Smooth muscle cell (in vitro differentiated cells): ENCODE measurements around the gene BMERB1. TPM values are rescaled to one million over a fixed set of nuclear protein-coding genes. Genes with fewer than 3 reads are reported as not detected.

Source experiments
- DNase-seq: peaks from one replicate; lab custom pipeline; 2025; ENCODE audit not compliant: unreplicated experiment; lab: John Stamatoyannopoulos, UW
- H2AFZ ChIP-seq: fragments of 200-600 bp; sonication (generic); 2 replicates; pipeline ENCODE4 v1.6.0; 2016; ENCODE audit warnings: antibody characterized with exemption, low read depth, mild to moderate bottlenecking
- H3F3A ChIP-seq: fragments of 200-600 bp; sonication (generic); 2 replicates; pipeline ENCODE4 v1.6.0; 2017; ENCODE audit warnings: antibody characterized with exemption, low read depth
- H3K27ac ChIP-seq: fragments of 200-600 bp; sonication (generic); 2 replicates; pipeline ENCODE4 v1.5.1; 2016; ENCODE audit warnings: low read depth, mild to moderate bottlenecking
- H3K27me3 ChIP-seq: fragments of 200-600 bp; sonication (generic); 2 replicates; pipeline ENCODE4 v1.6.1; 2016; ENCODE audit warnings: low read depth, mild to moderate bottlenecking
- H3K36me3 ChIP-seq: fragments of 200-600 bp; sonication (generic); 2 replicates; pipeline ENCODE4 v1.5.1; 2016; ENCODE audit warnings: low read depth
- H3K4me1 ChIP-seq: fragments of 200-600 bp; sonication (generic); 2 replicates; pipeline ENCODE4 v1.5.1; 2016; ENCODE audit warnings: low read depth
- H3K4me2 ChIP-seq: fragments of 200-600 bp; sonication (generic); 2 replicates; pipeline ENCODE4 v1.6.0; 2016; ENCODE audit warnings: mild to moderate bottlenecking
- H3K4me3 ChIP-seq: fragments of 200-600 bp; sonication (generic); 2 replicates; pipeline ENCODE4 v1.5.1; 2016; ENCODE audit warnings: mild to moderate bottlenecking
- H3K79me2 ChIP-seq: fragments of 200-600 bp; sonication (generic); 2 replicates; pipeline ENCODE4 v1.6.0; 2016; ENCODE audit warnings: low read depth, mild to moderate bottlenecking
- H3K9ac ChIP-seq: fragments of 200-600 bp; sonication (generic); 2 replicates; pipeline ENCODE4 v1.6.0; 2016; ENCODE audit warnings: low read depth
- H3K9me3 ChIP-seq: fragments of 200-600 bp; sonication (generic); replicated peaks from 2 replicates; pipeline ENCODE4 v1.5.1; 2016; ENCODE audit warnings: low read depth
- H4K20me1 ChIP-seq: fragments of 200-600 bp; sonication (generic); 2 replicates; pipeline ENCODE4 v1.6.0; 2016; ENCODE audit warnings: low read depth
- WGBS: methylation state at CpG from one replicate; pipeline ENCODE4 v1.1.7; 2016; ENCODE audit warnings: low lambda C conversion rate; 5-methylcytosine and 5-hydroxymethylcytosine counted together
- polyA plus RNA-seq: library from polyadenylated mRNA; unstranded; fragments of >200 nt; fragmentation: Nextera tagmentation; extraction: Ambion mirVana; gene quantifications from 2 replicates; pipeline ENCODE4 v1.2.1, GENCODE V29; 2016
- total RNA-seq: library from RNA; depleted of rRNA; stranded (reverse); fragments of >200 nt; gene quantifications from 2 replicates; pipeline ENCODE4 v1.2.3, GENCODE V29; 2014
- TF ChIP-seq, protein P1 (sequence below): fragments of 200-600 bp; sonication (generic); IDR thresholded peaks from 2 replicates; pipeline ENCODE4 v1.5.1; 2017; ENCODE audit warnings: borderline replicate concordance, mild to moderate bottlenecking, antibody characterized with exemption; ENCODE audit not compliant: insufficient read depth, poor library complexity, severe bottlenecking

Gene BMERB1
- total and polyA plus RNA-seq, 2 experiments from 2014 or later = 16.5 to 20.0 TPM

- 90% methylated on average over 6 of the region's 6 CpGs for WGBS
- H3K9me3 ChIP-seq = no peaks in the 10 kb centered on the region
- H3F3A ChIP-seq = no peaks in the 10 kb centered on the region
- no peak for DNase-seq
- H2AFZ ChIP-seq = no peak overlapping the region
- no peaks in the 10 kb centered on the region for H3K4me1 ChIP-seq
- no peak overlapping the region for H3K4me3 ChIP-seq
- H3K4me2 ChIP-seq = no peak overlapping the region
- H3K36me3 ChIP-seq = no peaks in the 10 kb centered on the region
- H3K79me2 ChIP-seq = no peaks in the 10 kb centered on the region
- H4K20me1 ChIP-seq = no peaks in the 10 kb centered on the region
- no peak overlapping the region for H3K9ac ChIP-seq
- no peaks in the 10 kb centered on the region for H3K27me3 ChIP-seq
- no peak overlapping the region for H3K27ac ChIP-seq
- TF ChIP-seq, protein P1, sequence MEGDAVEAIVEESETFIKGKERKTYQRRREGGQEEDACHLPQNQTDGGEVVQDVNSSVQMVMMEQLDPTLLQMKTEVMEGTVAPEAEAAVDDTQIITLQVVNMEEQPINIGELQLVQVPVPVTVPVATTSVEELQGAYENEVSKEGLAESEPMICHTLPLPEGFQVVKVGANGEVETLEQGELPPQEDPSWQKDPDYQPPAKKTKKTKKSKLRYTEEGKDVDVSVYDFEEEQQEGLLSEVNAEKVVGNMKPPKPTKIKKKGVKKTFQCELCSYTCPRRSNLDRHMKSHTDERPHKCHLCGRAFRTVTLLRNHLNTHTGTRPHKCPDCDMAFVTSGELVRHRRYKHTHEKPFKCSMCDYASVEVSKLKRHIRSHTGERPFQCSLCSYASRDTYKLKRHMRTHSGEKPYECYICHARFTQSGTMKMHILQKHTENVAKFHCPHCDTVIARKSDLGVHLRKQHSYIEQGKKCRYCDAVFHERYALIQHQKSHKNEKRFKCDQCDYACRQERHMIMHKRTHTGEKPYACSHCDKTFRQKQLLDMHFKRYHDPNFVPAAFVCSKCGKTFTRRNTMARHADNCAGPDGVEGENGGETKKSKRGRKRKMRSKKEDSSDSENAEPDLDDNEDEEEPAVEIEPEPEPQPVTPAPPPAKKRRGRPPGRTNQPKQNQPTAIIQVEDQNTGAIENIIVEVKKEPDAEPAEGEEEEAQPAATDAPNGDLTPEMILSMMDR = no peak
Measured at GRCh38 chr16:15557258-15557657, 122.9 kb downstream of the BMERB1 start.

DNA sequence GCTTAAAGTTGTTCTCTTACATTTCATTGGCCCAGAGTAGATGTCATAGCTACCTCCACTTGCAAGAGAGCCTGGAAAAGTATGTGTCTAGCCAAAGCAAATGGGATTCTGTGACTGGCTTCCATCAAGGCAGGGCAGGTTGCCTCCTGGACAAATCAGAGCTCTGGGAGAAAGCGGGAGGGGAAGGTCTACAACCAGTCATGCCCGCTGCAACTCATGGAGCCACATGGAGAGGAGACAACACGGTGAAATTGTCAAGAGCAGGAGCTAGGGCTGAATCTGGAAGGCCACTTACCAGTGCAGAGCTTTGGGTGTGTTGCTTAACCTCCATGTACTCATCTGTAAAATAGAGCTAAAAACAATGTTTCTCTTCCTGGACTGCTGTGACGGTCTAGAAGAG lies 124.8 kb downstream of the BMERB1 start:
- Histone ChIP-seq H3K36me3 (no peaks in the 10 kb centered on the region), H3K4me1 (no peaks in the 10 kb centered on the region), H3F3A (no peaks in the 10 kb centered on the region), H3K27me3 (no peaks in the 10 kb centered on the region), H3K9me3 (no peaks in the 10 kb centered on the region), H3K4me2 (no peak overlapping the region), H3K9ac (no peak overlapping the region), H2AFZ (no peak overlapping the region), H3K79me2 (no peaks in the 10 kb centered on the region), H3K4me3 (no peak overlapping the region), H3K27ac (no peak overlapping the region), H4K20me1 (no peaks in the 10 kb centered on the region)
- TF ChIP-seq, protein P1 = no peak
- DNase-seq = no peak
- 94% methylated on average over 4 of the region's 4 CpGs for WGBS

DNA sequence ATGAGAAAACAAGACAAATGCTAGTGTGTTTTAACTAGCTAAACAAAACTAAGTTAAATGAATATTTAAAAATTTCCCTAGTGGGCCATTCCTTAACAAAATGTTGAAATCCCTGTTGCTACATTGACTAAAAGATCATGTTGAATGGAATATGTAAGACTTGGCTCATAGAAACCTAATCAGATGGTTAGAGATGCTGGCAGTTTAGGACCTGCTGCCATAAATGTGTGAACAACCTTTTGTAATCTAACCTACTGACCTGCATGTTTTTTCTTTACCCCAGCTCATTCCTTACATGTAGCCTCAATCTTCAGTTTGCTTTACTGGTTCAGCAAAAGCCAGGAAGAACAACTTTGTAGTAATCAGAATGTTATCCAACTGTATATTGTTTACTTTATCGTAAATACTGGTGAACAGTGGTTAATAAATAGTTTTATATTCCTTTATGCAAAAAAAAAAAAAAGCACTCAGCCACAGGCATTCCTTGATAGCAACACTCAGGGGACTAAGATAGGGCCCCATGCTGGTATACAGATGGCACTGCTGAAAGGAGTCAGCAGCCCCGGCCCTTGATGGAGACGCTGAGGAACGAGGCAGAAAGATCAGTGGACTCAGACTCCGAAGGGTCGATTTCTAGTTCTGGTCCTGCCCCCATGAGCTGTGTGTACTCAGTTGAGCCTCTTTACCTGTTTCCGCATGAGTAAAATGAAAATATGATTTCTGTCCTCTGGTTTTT lies 130.4 kb downstream of the BMERB1 start:
- H3K9me3 ChIP-seq = no peaks in the 10 kb centered on the region
- H3K27ac ChIP-seq = no peak overlapping the region
- no peaks in the 10 kb centered on the region for H4K20me1 ChIP-seq
- TF ChIP-seq, protein P1 = no peak
- no peaks in the 10 kb centered on the region for H3K79me2 ChIP-seq
- no peak for DNase-seq
- no peak overlapping the region for H3K9ac ChIP-seq
- 93% methylated on average over 7 of the region's 7 CpGs for WGBS
- no peaks in the 10 kb centered on the region for H3F3A ChIP-seq
- no peak overlapping the region for H3K4me2 ChIP-seq
- no peaks in the 10 kb centered on the region for H3K4me1 ChIP-seq
- H3K4me3 ChIP-seq = no peak overlapping the region
- H2AFZ ChIP-seq = no peak overlapping the region
- H3K27me3 ChIP-seq = no peaks in the 10 kb centered on the region
- no peaks in the 10 kb centered on the region for H3K36me3 ChIP-seq

- no peaks in the 10 kb centered on the region for H3K27me3 ChIP-seq
- no peaks in the 10 kb centered on the region for H3K9me3 ChIP-seq
- no peaks in the 10 kb centered on the region for H3K4me1 ChIP-seq
- no peak overlapping the region for H3K9ac ChIP-seq
- H3K4me3 ChIP-seq = no peak overlapping the region
- H3K79me2 ChIP-seq = no peaks in the 10 kb centered on the region
- TF ChIP-seq, protein P1 = no peak
- 89% methylated on average over 2 of the region's 2 CpGs for WGBS
- DNase-seq = no peak
- H4K20me1 ChIP-seq = no peaks in the 10 kb centered on the region
- no peak overlapping the region for H3K27ac ChIP-seq
- H3K36me3 ChIP-seq = no peaks in the 10 kb centered on the region
- H3F3A ChIP-seq = no peaks in the 10 kb centered on the region
- H2AFZ ChIP-seq = no peak overlapping the region
- no peak overlapping the region for H3K4me2 ChIP-seq
Measured at GRCh38 chr16:15566095-15566494, 131.7 kb downstream of the BMERB1 start.
